ENCODE data around the gene C1QL1.

The C1QL1 gene

DNA sequence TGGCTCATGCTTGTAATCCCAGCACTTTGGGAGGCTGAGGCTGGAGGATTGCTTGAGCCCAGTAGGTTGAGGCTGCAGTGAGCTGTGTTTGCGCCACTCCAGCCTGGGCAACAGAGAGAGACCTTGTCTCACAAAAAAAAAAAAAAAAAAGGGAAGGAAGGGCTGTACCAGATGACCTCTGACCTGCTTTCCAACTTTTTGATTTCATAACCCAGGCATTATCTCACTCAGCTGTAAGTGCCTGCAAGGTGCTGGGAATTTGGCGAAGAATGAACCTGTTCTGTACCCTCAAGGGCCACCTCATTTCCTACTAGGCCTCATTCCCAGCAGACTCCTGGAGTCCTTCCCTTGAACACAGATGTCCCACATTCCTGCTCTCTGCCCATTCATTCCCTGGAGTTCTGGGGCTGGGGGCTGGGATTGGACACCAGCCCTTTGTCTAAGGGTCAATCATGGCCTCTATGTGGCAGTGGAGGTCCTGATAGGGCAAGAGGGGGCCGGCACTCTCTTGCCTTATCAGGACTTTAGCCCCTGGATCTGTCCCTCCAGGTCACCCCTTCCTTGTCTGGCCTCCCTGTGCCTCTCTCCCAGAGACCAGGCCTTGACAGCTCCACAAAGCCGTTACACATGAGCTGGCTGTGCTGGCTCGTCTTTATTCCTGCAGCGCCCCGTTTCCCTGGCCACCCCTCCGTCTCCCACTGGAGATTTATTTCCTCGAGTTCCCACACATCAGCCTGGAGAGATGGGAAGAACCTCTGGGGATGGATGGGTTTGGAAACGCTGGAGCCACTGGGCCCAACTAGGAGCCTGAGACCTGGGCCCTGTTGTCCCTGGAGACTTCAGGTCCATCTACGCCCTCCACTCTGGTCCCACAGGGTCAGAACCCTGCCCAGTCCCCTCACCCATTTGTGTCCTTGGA is 52.0 kb downstream of the C1QL1 start:
- DNase-seq (ENCODE audit: low read depth in 2 of 2): no peak

DNA sequence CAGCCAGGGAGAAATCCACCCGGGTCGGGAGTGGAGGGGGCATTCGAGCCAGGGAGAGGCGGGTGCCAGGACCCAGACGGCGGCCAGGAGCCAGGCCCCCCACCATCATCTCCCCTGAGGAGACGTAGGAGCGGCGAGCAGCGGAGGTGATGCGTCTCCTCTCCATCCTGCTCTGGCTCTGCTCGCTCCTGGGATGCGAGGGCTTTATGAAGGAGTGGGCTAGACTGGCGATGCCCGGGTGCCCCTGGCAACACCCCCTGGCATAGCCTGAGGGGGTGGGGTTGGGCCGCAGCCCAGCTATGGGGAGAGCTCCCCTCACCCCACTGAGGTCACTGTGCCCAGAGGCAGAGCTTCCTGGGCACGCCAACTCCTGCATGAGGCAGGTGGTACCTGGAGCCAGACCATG is 52.8 kb downstream of the C1QL1 start, which contains the start of gene GFAP:
Gene GFAP, minus strand, starts transcription at position 180 of the 406 bp plus-strand sequence. Its CDS starts 14 bp downstream, at position 166.
- DNase-seq (ENCODE audit: low read depth in 2 of 2): no peak

DNA sequence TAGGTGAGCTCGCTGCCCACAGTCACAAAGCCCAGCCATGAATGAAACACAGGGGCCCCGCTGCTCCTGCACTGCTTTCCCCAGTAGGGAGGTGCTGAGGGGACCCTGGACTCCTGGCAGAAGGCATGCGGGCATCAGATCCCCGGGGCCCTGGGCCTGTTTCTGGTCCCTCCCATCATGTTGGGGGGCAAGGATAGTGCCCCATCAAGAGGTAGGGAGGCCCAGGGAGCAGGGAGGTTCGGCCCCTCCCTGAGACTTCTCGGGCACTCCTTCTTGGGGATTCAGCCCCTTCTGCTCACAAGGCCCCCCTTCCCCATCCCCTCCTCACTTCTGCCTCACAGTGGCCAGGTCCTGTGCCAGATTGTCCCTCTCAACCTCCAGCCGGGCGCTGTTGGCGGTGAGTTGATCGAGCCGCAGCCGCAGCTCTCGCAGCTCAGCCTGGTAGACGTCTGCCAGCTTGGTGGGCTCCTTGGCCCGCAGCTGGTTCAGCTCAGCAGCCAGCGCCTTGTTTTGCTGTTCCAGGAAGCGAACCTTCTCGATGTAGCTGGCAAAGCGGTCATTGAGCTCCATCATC is 53.3 kb downstream of the C1QL1 start:
- DNase-seq (ENCODE audit: low read depth in 2 of 2): no peak

DNA sequence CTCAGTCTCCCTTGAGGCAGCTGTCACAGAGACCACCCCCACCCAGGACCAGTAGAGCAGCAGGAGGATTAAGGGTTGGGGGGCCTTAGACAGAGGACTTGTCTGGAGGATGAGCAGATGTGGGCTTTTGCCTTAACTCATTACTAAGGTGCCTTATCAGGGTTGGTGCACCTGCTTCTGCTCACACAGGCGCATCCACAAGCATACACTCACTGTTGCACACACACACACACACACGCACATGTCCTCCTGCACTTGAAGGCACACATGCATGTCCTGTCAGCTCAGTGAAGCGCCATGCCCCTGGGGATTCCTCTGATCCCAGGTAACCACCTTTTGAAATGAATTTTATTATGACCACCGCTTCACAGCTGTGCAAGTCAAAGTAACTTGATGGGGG is 54.0 kb downstream of the C1QL1 start:
- no peak for DNase-seq (ENCODE audit: low read depth in 2 of 2)

DNA sequence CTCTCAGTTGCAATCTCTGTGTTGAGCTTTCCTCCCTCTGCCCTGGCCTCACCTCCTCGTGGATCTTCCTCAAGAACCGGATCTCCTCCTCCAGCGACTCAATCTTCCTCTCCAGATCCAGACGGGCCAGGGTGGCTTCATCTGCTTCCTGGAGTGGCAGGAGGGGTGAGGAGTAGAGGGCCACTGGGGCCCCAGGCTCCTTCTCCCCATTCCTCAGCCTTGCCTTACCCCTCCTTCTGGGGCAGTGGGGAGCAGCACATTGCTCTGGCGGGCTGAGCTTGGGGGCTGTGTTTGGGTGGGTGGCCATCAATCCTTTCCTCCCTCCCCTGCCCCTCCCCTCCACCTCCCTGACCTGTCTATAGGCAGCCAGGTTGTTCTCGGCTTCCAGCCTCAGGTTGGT is 54.4 kb downstream of the C1QL1 start:
- DNase-seq (ENCODE audit: low read depth in 2 of 2): no peak

DNA sequence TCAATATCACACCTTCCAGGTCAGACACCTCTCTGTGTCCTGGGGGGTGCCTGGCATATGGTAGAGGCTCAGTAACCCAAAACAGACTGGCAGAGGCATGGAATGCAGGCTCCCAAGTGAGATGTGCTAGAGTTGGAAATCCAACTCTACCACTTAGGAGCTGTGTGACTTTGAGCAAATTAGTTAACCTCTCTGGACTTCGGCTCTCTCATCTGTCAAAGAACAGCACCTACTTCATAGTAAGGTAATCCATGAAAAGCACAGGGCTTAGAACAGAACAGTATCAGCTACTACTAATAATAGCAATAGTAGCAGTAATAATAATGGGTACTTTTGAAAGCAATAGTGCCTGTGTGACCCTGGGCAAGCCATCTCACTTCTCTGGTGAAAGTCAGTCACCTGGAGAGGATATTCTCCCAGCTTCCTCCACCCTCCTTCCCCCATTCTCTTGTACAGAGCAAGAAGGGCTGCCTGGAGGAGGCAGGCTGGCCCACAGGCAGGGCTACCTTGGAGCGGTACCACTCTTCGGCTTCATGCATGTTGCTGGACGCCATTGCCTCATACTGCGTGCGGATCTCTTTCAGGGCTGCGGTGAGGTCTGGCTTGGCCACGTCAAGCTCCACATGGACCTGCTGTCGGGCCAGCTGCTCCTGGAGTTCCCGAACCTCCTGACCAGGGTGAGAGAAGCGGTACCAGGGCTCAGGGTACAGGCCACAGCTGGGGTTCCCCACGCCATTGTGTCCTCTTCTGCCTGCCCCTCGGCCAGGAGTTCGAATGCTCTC is 55.1 kb downstream of the C1QL1 start:
- no peak for DNase-seq (ENCODE audit: low read depth in 2 of 2)

DNA sequence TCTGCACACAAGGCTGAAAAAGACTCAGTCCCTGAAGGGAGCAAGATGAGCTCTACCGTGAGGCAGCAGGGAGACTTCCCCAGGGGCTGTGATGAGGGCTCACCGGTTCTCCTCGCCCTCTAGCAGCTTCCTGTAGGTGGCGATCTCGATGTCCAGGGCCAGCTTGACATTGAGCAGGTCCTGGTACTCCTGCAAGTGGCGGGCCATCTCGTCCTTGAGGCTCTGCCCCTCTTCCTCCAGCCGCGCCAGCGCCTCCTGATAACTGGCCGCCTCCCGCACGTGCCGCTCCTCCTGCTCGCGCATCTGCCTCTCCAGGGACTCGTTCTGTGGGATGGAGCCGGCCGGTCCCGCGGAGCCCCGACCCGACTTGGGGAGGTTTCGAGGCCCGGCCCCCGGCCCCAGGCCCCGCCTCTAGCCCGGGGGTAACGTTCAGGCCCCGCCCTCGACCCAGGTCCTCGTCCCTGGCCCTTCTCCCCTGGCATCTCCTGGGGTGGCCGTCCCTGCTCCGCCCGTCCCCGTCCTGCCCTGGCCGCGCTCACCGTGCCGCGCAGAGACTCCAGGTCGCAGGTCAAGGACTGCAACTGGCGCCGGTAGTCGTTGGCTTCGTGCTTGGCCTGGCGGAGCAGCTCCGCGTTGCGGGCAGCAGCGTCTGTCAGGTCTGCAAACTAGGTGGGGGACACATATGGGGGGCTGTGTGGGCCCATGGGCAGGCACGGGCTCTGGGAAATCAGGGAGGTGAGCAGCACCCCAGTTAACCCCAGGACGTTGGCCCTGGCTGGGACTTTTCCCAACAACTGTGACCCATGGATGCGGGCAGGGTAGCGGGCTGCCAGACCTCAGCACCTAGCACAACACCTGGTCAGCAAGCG is 56.7 kb downstream of the C1QL1 start:
- DNase-seq (ENCODE audit: low read depth in 2 of 2): peak in 1 of 2 donors; percentile 36

DNA sequence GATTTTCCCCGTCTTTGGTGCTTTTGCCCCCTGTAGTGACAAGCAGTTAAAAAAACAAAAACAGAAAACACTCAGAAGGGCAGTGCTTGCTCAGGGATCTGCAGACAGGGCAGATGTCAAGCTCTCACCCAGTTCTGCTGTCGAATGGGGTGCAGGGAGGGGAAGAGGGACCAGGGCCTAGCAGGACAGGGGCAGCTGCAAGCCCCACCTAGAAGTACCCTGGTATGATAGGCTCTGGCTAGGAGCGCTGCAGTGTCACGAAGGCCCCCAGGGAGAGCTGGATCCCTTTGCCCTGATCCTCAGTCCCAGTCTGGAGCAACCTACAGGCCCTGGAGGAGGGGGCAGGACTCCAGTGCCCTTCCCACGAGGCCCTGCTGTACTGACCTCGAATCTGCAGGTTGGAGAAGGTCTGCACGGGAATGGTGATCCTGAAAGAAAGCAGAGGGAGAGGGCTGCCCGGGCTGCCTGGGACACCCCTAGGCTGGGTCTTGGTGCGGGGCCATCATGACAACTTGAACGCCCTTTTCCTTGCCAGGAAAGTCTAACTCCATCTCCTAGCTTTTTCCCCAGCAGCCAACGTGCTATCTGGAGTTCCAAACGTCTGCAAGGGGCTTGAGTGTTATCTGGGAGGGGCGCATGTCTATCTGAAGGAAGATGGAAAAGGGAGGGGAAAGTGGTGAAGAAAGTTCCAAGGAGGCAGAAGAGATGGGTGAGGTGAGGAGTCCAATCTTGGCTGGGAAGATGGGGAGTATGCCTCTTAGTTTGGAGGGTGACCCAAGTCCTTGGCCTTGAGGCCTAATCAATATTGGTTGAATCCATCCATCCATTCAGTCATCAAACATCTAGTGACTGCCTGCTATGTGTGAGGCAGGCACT is 57.6 kb downstream of the C1QL1 start:
- DNase-seq (ENCODE audit: low read depth in 2 of 2): no peak

Measured in stimulated activated CD8-positive, alpha-beta memory T cell treated with anti-CD3 and anti-CD28 coated beads, Interleukin-7, amount 100 ng/mL, for 1 hour (primary cell).